Prostate gland (tissue), 2 donors: Measurements from ENCODE around the gene SCML2. TPM values are rescaled to one million over a fixed set of nuclear protein-coding genes. Genes with fewer than 3 reads are reported as not detected.

ENCODE experiments used
- DNase-seq: peaks from one replicate; pipeline ENCODE4 v3.0.0-alpha.2; 2019; ENCODE audit warnings: low spot score
- H3K27ac ChIP-seq, 2 donors: fragments of 200-600 bp; sonication (generic); 2 replicates each; pipeline ENCODE4 v1.5.1; 2017 to 2019
- H3K27me3 ChIP-seq: fragments of 200-600 bp; sonication (generic); replicated peaks from 2 replicates; pipeline ENCODE4 v1.5.1; 2019; ENCODE audit not compliant: insufficient read depth
- H3K36me3 ChIP-seq, 2 donors: fragments of 200-600 bp; sonication (generic); 1 replicate in 1 of 2; 2 replicates in 1 of 2; pipeline versions ENCODE4 v1.5.1 to v1.8.1; 2017 to 2019
- H3K4me1 ChIP-seq: fragments of 200-600 bp; sonication (generic); replicated peaks from 2 replicates; pipeline ENCODE4 v1.5.1; 2019
- H3K4me3 ChIP-seq, 2 donors: fragments of 200-600 bp; sonication (generic); 2 replicates each; pipeline ENCODE4 v1.5.1; 2017 to 2019
- H3K9me3 ChIP-seq: fragments of 200-600 bp; sonication (generic); 2 replicates; pipeline ENCODE4 v1.5.1; 2017
- POLR2A ChIP-seq: fragments of 450-650 bp; IDR thresholded peaks from one replicate; pipeline ENCODE4 v1.6.1; 2016; ENCODE audit warnings: antibody characterized with exemption, mild to moderate bottlenecking
- POLR2AphosphoS5 ChIP-seq: sonication (generic); formaldehyde crosslinking; IDR thresholded peaks from one replicate; pipeline ENCODE4 v1.6.1; 2017; ENCODE audit warnings: antibody characterized with exemption
- WGBS: methylation state at CpG from one replicate; pipeline ENCODE4 v1.1.5; 2018; 5-methylcytosine and 5-hydroxymethylcytosine counted together
- intact Hi-C: fragments of 100-400 bp; cut with DNase I; formaldehyde crosslinking; loops from one replicate; pipeline ENCODE4 v1.14.2; 2022
- total RNA-seq, 2 donors: library from RNA; depleted of rRNA; stranded (reverse); fragments of >200 nt; gene quantifications; one replicate each; pipeline ENCODE4 v1.1.0, GENCODE V29; 2016
- TF ChIP-seq, protein P1 (sequence below), 4 experiments: fragments of 200-600 bp in 2 of 4; fragments of 450-650 bp in 2 of 4; sonication (generic) in 2 of 4; IDR thresholded peaks; 1 replicate in 3 of 4; 2 replicates in 1 of 4; pipeline ENCODE4 v1.5.1; 2016 to 2019; ENCODE audit warnings: antibody characterized with exemption in 4 of 4, mild to moderate bottlenecking in 2 of 4, moderate library complexity in 2 of 4

SCML2 gene
- total RNA-seq, 2 donors from 2014 or later: 0.36 to 10.6 TPM

DNA sequence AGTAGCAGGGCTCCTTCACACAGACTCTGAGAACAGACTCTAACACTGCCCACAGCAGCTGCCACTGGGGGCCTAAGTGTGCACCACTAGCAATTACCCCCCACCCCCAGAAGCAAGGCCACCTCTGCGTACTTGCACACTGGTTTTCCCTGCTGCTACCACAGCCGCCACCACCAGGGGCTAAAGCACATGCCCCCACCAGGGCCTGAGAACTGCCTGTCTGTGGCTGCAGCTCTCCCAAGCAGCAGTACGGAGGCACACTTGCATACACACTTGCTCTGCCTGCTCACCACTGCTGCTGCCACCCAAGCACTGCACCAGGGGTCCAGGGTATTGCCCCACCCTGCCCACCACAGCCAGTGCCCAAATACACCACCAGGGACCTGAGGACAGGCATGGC lies 59.6 kb downstream of the SCML2 start:
- no peak for DNase-seq
- Histone ChIP-seq H3K27ac (no peak overlapping the region), H3K4me3 (no peak overlapping the region), H3K27me3 (no peaks in the 10 kb centered on the region), H3K4me1 (no peaks in the 10 kb centered on the region), H3K36me3 (no peaks in the 10 kb centered on the region), H3K9me3 (no peaks in the 10 kb centered on the region)
- TF ChIP-seq, protein P1, sequence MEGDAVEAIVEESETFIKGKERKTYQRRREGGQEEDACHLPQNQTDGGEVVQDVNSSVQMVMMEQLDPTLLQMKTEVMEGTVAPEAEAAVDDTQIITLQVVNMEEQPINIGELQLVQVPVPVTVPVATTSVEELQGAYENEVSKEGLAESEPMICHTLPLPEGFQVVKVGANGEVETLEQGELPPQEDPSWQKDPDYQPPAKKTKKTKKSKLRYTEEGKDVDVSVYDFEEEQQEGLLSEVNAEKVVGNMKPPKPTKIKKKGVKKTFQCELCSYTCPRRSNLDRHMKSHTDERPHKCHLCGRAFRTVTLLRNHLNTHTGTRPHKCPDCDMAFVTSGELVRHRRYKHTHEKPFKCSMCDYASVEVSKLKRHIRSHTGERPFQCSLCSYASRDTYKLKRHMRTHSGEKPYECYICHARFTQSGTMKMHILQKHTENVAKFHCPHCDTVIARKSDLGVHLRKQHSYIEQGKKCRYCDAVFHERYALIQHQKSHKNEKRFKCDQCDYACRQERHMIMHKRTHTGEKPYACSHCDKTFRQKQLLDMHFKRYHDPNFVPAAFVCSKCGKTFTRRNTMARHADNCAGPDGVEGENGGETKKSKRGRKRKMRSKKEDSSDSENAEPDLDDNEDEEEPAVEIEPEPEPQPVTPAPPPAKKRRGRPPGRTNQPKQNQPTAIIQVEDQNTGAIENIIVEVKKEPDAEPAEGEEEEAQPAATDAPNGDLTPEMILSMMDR (IDR thresholded peaks at IDR 0.05): no peak
- TF ChIP-seq POLR2A (no peak), POLR2AphosphoS5 (no peak)
- intact Hi-C loops: no loop called here
- WGBS: no CpG with 5 or more reads among the region's 3 CpGs

DNA sequence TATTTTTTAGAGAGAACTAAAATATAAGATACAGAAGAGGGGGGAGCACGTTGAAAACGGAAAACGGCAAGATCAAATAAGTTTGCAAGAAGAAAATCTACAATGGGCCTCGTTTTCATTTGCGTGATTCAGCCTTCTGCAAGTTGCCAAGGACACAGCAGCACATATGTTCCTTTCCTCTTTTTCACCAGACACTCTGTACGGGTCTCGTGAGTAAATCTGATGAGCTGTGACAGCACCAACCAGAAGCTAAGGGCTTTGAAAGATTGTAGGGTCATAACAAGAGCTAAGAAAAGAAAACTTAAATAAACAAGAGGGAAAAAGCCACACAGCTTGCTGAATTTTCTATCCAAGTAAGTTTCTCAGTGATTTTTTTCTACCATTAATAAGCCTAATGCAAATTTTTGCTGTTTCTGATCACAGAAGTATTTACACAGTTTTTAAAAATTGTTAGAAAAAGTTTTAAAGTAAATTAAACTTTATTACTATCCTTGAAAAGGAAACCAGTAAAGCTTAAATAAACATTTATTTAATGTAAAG lies 63.4 kb downstream of the SCML2 start:
- no peak for TF ChIP-seq POLR2AphosphoS5
- TF ChIP-seq POLR2A: no peak
- TF ChIP-seq, protein P1 (IDR thresholded peaks at IDR 0.05): no peak
- no peak for DNase-seq
- H3K27ac ChIP-seq: no peak overlapping the region
- H3K36me3 ChIP-seq: no peaks in the 10 kb centered on the region
- no peak overlapping the region for H3K4me3 ChIP-seq
- H3K9me3 ChIP-seq: no peaks in the 10 kb centered on the region
- WGBS: 49% methylated on average over 7 of the region's 7 CpGs
- H3K27me3 ChIP-seq: no peaks in the 10 kb centered on the region
- intact Hi-C loops: no loop called here
- H3K4me1 ChIP-seq: no peaks in the 10 kb centered on the region

DNA sequence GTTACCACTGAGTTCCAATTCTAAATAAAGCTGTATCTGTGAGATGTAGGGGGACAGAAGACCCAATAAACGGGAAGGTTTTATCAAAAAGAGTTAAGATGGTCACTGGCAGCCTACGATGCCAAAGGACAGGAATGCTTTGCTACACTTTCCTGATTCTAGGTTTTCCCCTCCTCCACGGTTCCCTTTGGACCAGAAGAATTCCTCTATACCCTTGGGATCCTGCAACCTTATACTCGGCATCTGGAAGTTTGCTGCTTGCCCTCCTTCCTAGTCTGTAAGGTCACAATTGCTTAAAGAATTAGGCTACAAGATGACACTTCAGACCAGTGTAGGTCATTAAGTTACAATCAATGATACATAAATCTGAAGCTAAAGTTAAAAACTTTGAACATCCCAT lies 64.3 kb downstream of the SCML2 start:
- no peaks in the 10 kb centered on the region for H3K4me1 ChIP-seq

DNA sequence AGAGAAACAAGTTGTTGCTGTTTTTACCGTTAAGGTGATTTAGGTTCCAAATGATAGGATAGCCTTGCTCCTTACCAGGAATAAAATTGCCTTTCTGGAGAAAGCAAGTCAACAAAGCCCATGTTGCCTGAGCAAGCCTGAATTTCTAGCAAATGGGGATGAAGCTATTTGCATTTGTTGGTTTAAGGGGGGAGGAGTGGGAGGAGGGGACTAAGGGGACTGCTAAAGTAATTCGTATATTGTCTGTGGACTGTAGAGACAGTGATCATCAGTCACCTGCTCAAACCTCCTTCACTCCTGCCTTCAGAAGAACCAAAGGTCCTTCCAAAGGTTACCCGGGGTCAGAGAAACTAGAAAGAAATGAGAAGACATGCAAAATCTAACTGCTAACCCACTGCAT lies 65.8 kb downstream of the SCML2 start:
- no peak for DNase-seq
- 47% methylated on average over 3 of the region's 3 CpGs for WGBS
- Histone ChIP-seq H3K36me3 (no peaks in the 10 kb centered on the region), H3K27me3 (no peaks in the 10 kb centered on the region), H3K4me3 (no peak overlapping the region), H3K4me1 (no peaks in the 10 kb centered on the region), H3K9me3 (no peaks in the 10 kb centered on the region), H3K27ac (no peak overlapping the region)
- TF ChIP-seq, protein P1 (IDR thresholded peaks at IDR 0.05): no peak
- TF ChIP-seq POLR2AphosphoS5: no peak
- TF ChIP-seq POLR2A: no peak
- intact Hi-C loops: no loop called here

More for the DNA sequence above, 64.3 kb downstream of the SCML2 start:
- no peak for TF ChIP-seq POLR2AphosphoS5
- TF ChIP-seq, protein P1 (IDR thresholded peaks at IDR 0.05): no peak
- TF ChIP-seq POLR2A: no peak
- DNase-seq: no peak
- Histone ChIP-seq H3K4me3 (no peak overlapping the region), H3K27ac (no peak overlapping the region), H3K36me3 (no peaks in the 10 kb centered on the region), H3K9me3 (no peaks in the 10 kb centered on the region), H3K27me3 (no peaks in the 10 kb centered on the region)
- 71% methylated on average over 4 of the region's 4 CpGs for WGBS
- intact Hi-C loops: no loop called here

DNA sequence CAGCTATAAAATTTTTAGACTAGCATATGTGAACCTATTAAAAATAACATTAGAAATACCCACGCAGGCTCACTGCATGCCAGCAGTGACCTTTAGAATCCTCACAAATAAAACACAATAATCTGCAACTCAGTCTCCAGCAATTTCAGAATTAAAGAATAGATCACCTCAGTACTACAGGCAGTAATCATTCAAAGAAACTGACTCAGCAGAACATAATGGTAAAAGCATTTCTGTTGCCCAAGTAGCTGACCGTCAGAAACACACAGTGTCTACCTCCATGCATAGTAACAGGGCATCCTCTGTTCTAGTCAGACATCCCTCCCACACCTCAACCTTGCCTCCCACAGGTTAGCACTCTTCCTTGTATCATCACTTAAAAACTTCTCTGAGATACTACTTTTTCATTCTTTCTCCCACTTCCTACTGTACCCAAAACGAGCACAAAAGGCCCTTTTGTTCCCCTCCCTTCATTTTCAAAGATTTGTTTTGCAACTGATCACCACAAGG lies 68.1 kb downstream of the SCML2 start:
- intact Hi-C loops: no loop called here
- whole genome bisulfite sequencing: 61% methylated on average over 3 of the region's 3 CpGs
- Histone ChIP-seq H3K27ac (no peak overlapping the region), H3K36me3 (no peaks in the 10 kb centered on the region), H3K9me3 (no peaks in the 10 kb centered on the region), H3K27me3 (no peaks in the 10 kb centered on the region), H3K4me3 (no peak overlapping the region), H3K4me1 (no peaks in the 10 kb centered on the region)
- no peak for DNase-seq
- TF ChIP-seq POLR2A (no peak), POLR2AphosphoS5 (no peak)
- TF ChIP-seq, protein P1 (IDR thresholded peaks at IDR 0.05): no peak
